HG02970 (cell line): ENCODE measurements around the gene EMD.
"Not testable (repeated sequence)": the region's sequence is repeated elsewhere in the genome, so short reads cannot be mapped to it uniquely, and the experiment has no call there.

ENCODE experiments used
- ATAC-seq: cut with Tn5 transposase; IDR thresholded peaks from one replicate; pipeline ENCODE4 v1.9.1; 2021; ENCODE audit warnings: mild to moderate bottlenecking, moderate library complexity, moderate number of reproducible peaks; ENCODE audit not compliant: unreplicated experiment, low FRiP score

EMD gene

DNA sequence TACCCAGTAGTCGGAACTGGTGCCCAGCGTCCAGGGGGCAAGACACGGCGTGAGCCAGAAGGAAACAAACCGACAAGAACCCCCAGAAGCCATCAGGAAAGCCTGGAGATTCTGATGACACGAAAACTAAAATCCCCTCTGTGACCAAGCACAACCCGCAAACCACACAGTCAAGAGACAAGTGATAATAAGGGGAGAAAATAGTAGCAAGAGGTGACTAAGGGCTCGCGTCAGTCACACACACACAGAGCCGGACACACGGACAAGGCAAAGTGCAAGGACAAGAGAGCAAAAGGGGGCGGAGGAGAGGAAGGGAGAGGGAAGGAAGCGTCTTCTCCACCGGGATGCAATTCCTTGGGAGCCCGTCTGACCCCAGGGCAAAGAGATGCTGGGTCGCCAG is 9.6 kb downstream of the EMD start:
- not testable (repeated sequence) for ATAC-seq

GRCh38 chrX:154389812-154390747 is 11.0 kb downstream of the EMD start:
- peak; percentile 59 for ATAC-seq

GRCh38 chrX:154396363-154396762 is 17.3 kb downstream of the EMD start:
- ATAC-seq = not testable (repeated sequence)

GRCh38 chrX:154396973-154397887 is 18.1 kb downstream of the EMD start:
- ATAC-seq = peak; percentile 27

GRCh38 chrX:154397888-154398667 is 19.0 kb downstream of the EMD start, which contains the start of gene RPL10:
RPL10 (plus strand) TSS chrX:154398377; CDS start chrX:154398520, 143 bp downstream.
- ATAC-seq = peak; percentile 77

- ATAC-seq = peak; percentile 7
These were observed 19.8 kb downstream of the EMD start for GRCh38 chrX:154398668-154399526.

GRCh38 chrX:154399527-154400368 is 20.7 kb downstream of the EMD start:
- no peak for ATAC-seq

GRCh38 chrX:154400369-154400817 is 21.3 kb downstream of the EMD start:
- ATAC-seq = not testable (repeated sequence)

- no peak for ATAC-seq
These were observed 22.1 kb downstream of the EMD start for GRCh38 chrX:154401045-154401799.

DNA sequence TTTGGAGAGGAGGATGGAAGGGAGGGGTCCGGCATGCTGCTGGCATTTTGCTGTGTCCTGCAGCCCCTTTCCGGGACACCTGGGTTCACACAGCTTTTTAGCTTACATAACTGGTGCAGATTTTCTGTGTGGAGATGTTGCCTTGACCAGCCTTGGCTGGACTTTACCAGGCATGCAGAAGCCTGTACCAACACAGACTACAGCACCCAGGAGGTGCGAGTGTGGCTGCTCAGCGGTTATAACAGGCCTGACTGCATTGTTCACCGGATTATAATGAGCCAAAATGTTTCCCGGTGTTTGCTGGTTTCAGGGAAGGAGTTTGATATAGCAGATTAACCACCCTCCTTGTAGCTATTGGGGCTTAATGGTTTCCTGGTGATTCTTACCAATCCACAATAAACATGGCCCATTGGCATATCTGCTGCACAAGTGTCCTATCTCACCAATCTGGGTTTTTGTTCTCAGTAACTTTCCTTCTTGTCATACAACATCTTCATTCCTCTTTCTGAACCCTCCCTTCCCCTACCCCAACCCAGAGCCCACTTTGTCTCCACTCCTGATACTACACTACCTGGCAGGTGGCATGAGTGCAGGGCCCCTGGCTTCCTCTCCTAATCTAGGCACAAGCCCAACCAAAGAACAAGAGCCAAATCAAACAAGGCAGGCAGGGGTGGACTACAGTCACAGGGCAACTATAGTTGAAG is 23.0 kb downstream of the EMD start:
- no peak for ATAC-seq

DNA sequence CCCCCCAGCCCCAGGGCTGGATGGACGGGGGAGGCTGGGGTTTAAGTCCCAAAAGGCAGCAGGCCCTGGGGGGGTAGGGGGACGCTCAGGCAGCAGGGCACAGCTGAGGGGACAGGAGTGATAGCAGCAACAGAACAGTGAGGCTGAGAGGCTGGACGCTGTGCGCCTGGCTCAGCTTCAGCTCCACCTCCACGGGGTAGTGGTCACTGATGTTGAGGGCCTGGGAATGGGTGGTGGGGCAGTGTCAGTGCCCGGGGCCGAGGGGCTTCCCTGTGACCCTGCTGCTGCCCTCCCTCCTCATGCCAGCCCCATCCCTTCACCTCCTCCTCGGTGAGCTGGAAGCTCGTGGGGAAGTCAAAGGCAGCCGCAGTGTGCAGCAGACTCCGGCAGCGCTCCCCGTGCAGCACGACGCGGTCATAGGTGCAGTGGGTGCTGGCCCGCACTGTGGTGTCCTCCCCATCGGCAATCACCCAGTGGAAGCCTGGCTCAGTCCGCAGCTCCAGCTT is 23.6 kb downstream of the EMD start:
- ATAC-seq = no peak

DNA sequence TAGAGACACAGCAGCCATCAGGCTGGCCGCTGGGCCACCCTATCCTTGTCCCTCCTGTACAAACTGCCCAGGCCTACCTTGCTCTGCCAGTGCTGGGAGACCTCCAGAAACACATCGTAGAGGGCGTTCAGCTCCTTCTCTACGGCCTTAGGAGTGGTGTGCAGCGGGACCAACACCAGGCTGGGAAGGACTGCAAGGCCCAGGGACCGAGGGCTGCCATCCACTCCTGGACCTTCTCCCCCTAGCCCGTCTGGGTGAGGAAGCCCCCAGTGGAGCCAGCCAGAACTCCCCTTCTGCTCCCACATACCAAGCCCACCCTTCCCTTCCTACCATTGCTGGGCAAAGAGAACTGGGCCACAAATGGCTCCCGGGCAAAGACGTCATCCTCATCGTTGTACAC is 24.1 kb downstream of the EMD start:
- no peak for ATAC-seq

- ATAC-seq = no peak
These were observed 24.8 kb downstream of the EMD start for GRCh38 chrX:154403858-154404257.

DNA sequence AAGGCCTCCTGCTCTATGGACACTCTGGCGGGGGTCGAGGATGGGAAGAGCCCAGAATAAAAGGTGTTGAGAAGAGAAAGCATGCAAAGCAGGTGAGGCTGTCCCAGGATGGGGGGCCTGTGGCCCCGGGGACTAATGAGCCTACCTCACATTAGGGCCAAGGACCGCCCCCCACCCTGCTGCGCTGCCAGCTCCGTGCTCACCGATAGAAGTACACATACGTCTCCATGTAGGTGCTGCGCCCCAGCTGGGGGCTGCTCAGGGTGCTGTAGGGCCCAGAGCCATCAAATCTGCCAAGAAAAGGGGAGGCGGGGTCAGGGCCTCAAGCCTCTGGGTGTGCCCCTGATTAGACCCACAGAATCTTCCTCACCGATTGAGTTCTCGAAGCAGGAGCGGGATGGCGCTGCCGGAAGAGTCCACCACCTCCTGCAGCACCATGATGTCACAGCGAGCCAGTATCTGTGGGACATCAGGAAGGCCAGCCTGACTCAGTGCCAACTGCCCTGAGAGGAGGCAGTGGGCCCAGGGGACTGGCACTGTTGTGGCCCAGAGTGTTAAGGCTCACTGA is 25.6 kb downstream of the EMD start:
- no peak for ATAC-seq

- no peak for ATAC-seq
These were observed 29.6 kb downstream of the EMD start for GRCh38 chrX:154408659-154409221.

- no peak for ATAC-seq
These were observed 30.3 kb downstream of the EMD start, which contains the start of gene DNASE1L1 for GRCh38 chrX:154409222-154409871. DNASE1L1 (minus strand) TSS chrX:154409254; CDS start chrX:154405568, 3,686 bp downstream.
